Measurements from ENCODE around the gene FRMPD2. TPM values are rescaled to one million over a fixed set of nuclear protein-coding genes. Genes with fewer than 3 reads are reported as not detected.

Gene FRMPD2
- total RNA-seq, 1 experiment from 2014 or later = 0.44 TPM

GRCh38 chr10:48290286-48290685 lies 15.8 kb upstream of the FRMPD2 start:
- H3K9ac ChIP-seq (ENCODE audit: extremely low read depth, insufficient read length, low read length) = no peak overlapping the region
- H2AFZ ChIP-seq (ENCODE audit: low read length) = no peak overlapping the region
- Mint-ChIP-seq H3K9me3 (peaks cover 0 to 3% of the 10 kb centered on the region in 2 experiments; a peak in 1 of 5 replicates), H3K4me1 (peaks cover 5 to 7% of the 10 kb centered on the region in 2 experiments), H3K27me3 (ENCODE audit: low read depth) (peaks cover 9% of the 10 kb centered on the region), H3K4me3 (no peak overlapping the region), H3K36me3 (ENCODE audit: insufficient read depth in 1 of 3, low read depth in 3 of 3) (no peaks in the 10 kb centered on the region; a peak in 1 of 7 replicates), H3K27ac (peak overlapping the region in 2 of 3 experiments; percentile 46 to 48; a peak in 1 of 7 replicates)
- H2AK5ac ChIP-seq (ENCODE audit: insufficient read length, low read length) = no peak overlapping the region
- WGBS (ENCODE audit: extremely low coverage, insufficient read length, low lambda C conversion rate) = no CpG with 5 or more reads among the region's 9 CpGs
- H2BK5ac ChIP-seq (ENCODE audit: insufficient read length, low read length) = no peak overlapping the region
- no peaks in the 10 kb centered on the region for H3K4me1 ChIP-seq (ENCODE audit: insufficient read depth, low read length)
- H3K14ac ChIP-seq (ENCODE audit: insufficient read depth, low read length) = no peak overlapping the region
- no peak overlapping the region for H3K4ac ChIP-seq (ENCODE audit: low read depth, low read length)
- H3K27ac ChIP-seq (ENCODE audit: insufficient read length, low read depth, low read length) = no peak overlapping the region
- no peak overlapping the region for H3K4me2 ChIP-seq (ENCODE audit: insufficient read depth, insufficient read length, low read length)
- H3K18ac ChIP-seq (ENCODE audit: insufficient read length, low read depth, low read length) = no peak overlapping the region
- H3K9me3 ChIP-seq (ENCODE audit: control insufficient read depth, low read depth, low read length) = no peaks in the 10 kb centered on the region
- DNase-seq = no peak
- no peak overlapping the region for H4K8ac ChIP-seq (replicated peaks; ENCODE audit: insufficient read length, low read depth, low read length)
- H4K20me1 ChIP-seq (ENCODE audit: control insufficient read depth, insufficient read depth, insufficient read length) = no peaks in the 10 kb centered on the region
- no peak overlapping the region for H4K91ac ChIP-seq (ENCODE audit: insufficient read length, low read depth, low read length)
- no peak overlapping the region for H3K23ac ChIP-seq (ENCODE audit: insufficient read length, low read depth, low read length)
- no peak for TF ChIP-seq CTCF (conservative IDR thresholded peaks at IDR 0.05)
- no peak overlapping the region for H2BK120ac ChIP-seq (ENCODE audit: low read depth, low read length, poor library complexity, severe bottlenecking)
- H3K27me3 ChIP-seq (ENCODE audit: insufficient read depth, low read length) = no peaks in the 10 kb centered on the region
- no peak overlapping the region for H3K56ac ChIP-seq (ENCODE audit: insufficient read length, low read depth, low read length)
- H2BK15ac ChIP-seq (ENCODE audit: low read depth, low read length) = no peak overlapping the region
- no peak overlapping the region for H3T11ph ChIP-seq (ENCODE audit: low read length)
- H2BK12ac ChIP-seq (ENCODE audit: insufficient read length, low read depth, low read length) = no peak overlapping the region
- no peak overlapping the region for H2BK20ac ChIP-seq (ENCODE audit: low read depth, low read length, poor library complexity, severe bottlenecking)
- H3K79me2 ChIP-seq (ENCODE audit: insufficient read depth, low read length) = no peaks in the 10 kb centered on the region
- H4K5ac ChIP-seq (ENCODE audit: insufficient read length, low read depth, low read length) = no peak overlapping the region
- no peaks in the 10 kb centered on the region for H3K23me2 ChIP-seq (ENCODE audit: insufficient read length, low read depth, low read length, poor library complexity, severe bottlenecking)
- H3K79me1 ChIP-seq (ENCODE audit: insufficient read depth, low read depth, low read length, poor library complexity, severe bottlenecking) = no peaks in the 10 kb centered on the region

Measured in H9 (cell line).